Measurements from ENCODE around the gene EXOC4. TPM values are rescaled to one million over a fixed set of nuclear protein-coding genes. Genes with fewer than 3 reads are reported as not detected.

EXOC4 gene
- total and polyA plus RNA-seq, 7 donors = 16.4 to 76.7 (median 50.7) TPM

GRCh38 chr7:133395551-133395950 lies 142.7 kb downstream of the EXOC4 start:
- intact Hi-C loops (cut with DNase I) = no loop called here
- DNase-seq = no peak
- no peaks in the 10 kb centered on the region for H3K36me3 ChIP-seq
- H3K9me3 ChIP-seq = no peaks in the 10 kb centered on the region
- H3K27ac ChIP-seq = no peak overlapping the region
- WGBS, 2 donors = 68 to 92% methylated on average over 1 of the region's 1 CpG
- no peaks in the 10 kb centered on the region for H3K27me3 ChIP-seq
- TF ChIP-seq EP300 (IDR thresholded peaks at IDR 0.05) (no peak), POLR2A (IDR thresholded peaks at IDR 0.05) (no peak), POLR2AphosphoS5 (IDR thresholded peaks at IDR 0.05) (no peak)
- TF ChIP-seq, protein P1, sequence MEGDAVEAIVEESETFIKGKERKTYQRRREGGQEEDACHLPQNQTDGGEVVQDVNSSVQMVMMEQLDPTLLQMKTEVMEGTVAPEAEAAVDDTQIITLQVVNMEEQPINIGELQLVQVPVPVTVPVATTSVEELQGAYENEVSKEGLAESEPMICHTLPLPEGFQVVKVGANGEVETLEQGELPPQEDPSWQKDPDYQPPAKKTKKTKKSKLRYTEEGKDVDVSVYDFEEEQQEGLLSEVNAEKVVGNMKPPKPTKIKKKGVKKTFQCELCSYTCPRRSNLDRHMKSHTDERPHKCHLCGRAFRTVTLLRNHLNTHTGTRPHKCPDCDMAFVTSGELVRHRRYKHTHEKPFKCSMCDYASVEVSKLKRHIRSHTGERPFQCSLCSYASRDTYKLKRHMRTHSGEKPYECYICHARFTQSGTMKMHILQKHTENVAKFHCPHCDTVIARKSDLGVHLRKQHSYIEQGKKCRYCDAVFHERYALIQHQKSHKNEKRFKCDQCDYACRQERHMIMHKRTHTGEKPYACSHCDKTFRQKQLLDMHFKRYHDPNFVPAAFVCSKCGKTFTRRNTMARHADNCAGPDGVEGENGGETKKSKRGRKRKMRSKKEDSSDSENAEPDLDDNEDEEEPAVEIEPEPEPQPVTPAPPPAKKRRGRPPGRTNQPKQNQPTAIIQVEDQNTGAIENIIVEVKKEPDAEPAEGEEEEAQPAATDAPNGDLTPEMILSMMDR (IDR thresholded peaks at IDR 0.05) = no peak
- peaks cover 0 to 1% (median under 1%) of the 10 kb centered on the region in 4 donors for H3K4me1 ChIP-seq
- H3K4me3 ChIP-seq = no peak overlapping the region

- WGBS, 2 donors = 83 to 97% methylated on average over 3 of the region's 3 CpGs
Measured at GRCh38 chr7:133398506-133398905, 145.6 kb downstream of the EXOC4 start.

GRCh38 chr7:133401225-133401624 lies 148.3 kb downstream of the EXOC4 start:
- Histone ChIP-seq H3K27ac (no peak overlapping the region), H3K27me3 (no peaks in the 10 kb centered on the region), H3K9me3 (no peaks in the 10 kb centered on the region), H3K4me3 (no peak overlapping the region), H3K36me3 (no peaks in the 10 kb centered on the region), H3K4me1 (peaks cover 0 to 14% (median 12%) of the 10 kb centered on the region in 4 donors)
- 96 to 97% methylated on average over 1 of the region's 1 CpG for WGBS, 2 donors
- TF ChIP-seq POLR2A (IDR thresholded peaks at IDR 0.05) (no peak), POLR2AphosphoS5 (IDR thresholded peaks at IDR 0.05) (no peak), EP300 (IDR thresholded peaks at IDR 0.05) (no peak)
- TF ChIP-seq, protein P1 (IDR thresholded peaks at IDR 0.05) = no peak
- no peak for DNase-seq
- intact Hi-C loops (cut with DNase I) = no loop called here

More at GRCh38 chr7:133398506-133398905, 145.6 kb downstream of the EXOC4 start:
- TF ChIP-seq EP300 (IDR thresholded peaks at IDR 0.05) = no peak
- no peak for TF ChIP-seq POLR2A (IDR thresholded peaks at IDR 0.05)
- TF ChIP-seq, protein P1 (IDR thresholded peaks at IDR 0.05) = no peak
- TF ChIP-seq POLR2AphosphoS5 (IDR thresholded peaks at IDR 0.05) = no peak
- Histone ChIP-seq H3K27ac (no peak overlapping the region), H3K27me3 (no peaks in the 10 kb centered on the region), H3K9me3 (no peaks in the 10 kb centered on the region), H3K36me3 (no peaks in the 10 kb centered on the region), H3K4me3 (no peak overlapping the region), H3K4me1 (peaks cover 0 to 14% (median 12%) of the 10 kb centered on the region in 4 donors)
- DNase-seq = no peak
- intact Hi-C loops (cut with DNase I) = no loop called here

GRCh38 chr7:133408212-133408611 lies 155.3 kb downstream of the EXOC4 start:
- no peak for DNase-seq
- Histone ChIP-seq H3K4me1 (no peaks in the 10 kb centered on the region), H3K27me3 (no peaks in the 10 kb centered on the region), H3K36me3 (no peaks in the 10 kb centered on the region), H3K9me3 (no peaks in the 10 kb centered on the region), H3K4me3 (no peak overlapping the region), H3K27ac (no peak overlapping the region)
- intact Hi-C loops (cut with DNase I) = no loop called here
- TF ChIP-seq, protein P1 (IDR thresholded peaks at IDR 0.05) = no peak
- TF ChIP-seq POLR2A (IDR thresholded peaks at IDR 0.05) (no peak), POLR2AphosphoS5 (IDR thresholded peaks at IDR 0.05) (no peak), EP300 (IDR thresholded peaks at IDR 0.05) (no peak)
- WGBS, 2 donors = 97 to 98% methylated on average over 2 of the region's 2 CpGs

- H3K36me3 ChIP-seq = no peaks in the 10 kb centered on the region
- H3K9me3 ChIP-seq = no peaks in the 10 kb centered on the region
- 85 to 88% methylated on average over 2 of the region's 2 CpGs for WGBS, 2 donors
- no peak for TF ChIP-seq POLR2AphosphoS5 (IDR thresholded peaks at IDR 0.05)
- no peak for TF ChIP-seq EP300 (IDR thresholded peaks at IDR 0.05)
- TF ChIP-seq, protein P1 (IDR thresholded peaks at IDR 0.05) = no peak
- TF ChIP-seq POLR2A (IDR thresholded peaks at IDR 0.05) = no peak
- H3K4me1 ChIP-seq = no peaks in the 10 kb centered on the region
- no peak overlapping the region for H3K4me3 ChIP-seq
- H3K27me3 ChIP-seq = no peaks in the 10 kb centered on the region
- DNase-seq = no peak
- intact Hi-C loops (cut with DNase I) = no loop called here
- no peak overlapping the region for H3K27ac ChIP-seq
Measured at GRCh38 chr7:133409421-133409820, 156.5 kb downstream of the EXOC4 start.

Data from sigmoid colon (tissue), 7 donors.